ENCODE data around the gene FAM228A.

Gene FAM228A

GRCh38 chr2:24220554-24221291, 45.9 kb downstream of the FAM228A start:
- H3K36me3 ChIP-seq (ENCODE audit: low read depth), result no peaks in the 10 kb centered on the region
- TF ChIP-seq CTCF (IDR thresholded peaks at IDR 0.05; ENCODE audit: poor library complexity, severe bottlenecking), result no peak
- H3K9me3 ChIP-seq (ENCODE audit: severe bottlenecking), result no peaks in the 10 kb centered on the region
- DNase-seq (ENCODE audit: low spot score) (no peak), ATAC-seq (ENCODE audit: low read depth) (no peak)
- H3K27me3 ChIP-seq (ENCODE audit: insufficient read depth, poor library complexity, severe bottlenecking), result no peaks in the 10 kb centered on the region
- H3K4me1 ChIP-seq (ENCODE audit: insufficient read depth, poor library complexity, severe bottlenecking), result no peaks in the 10 kb centered on the region
- no peak overlapping the region for H3K27ac ChIP-seq (ENCODE audit: poor library complexity, severe bottlenecking)
- H3K4me3 ChIP-seq (ENCODE audit: severe bottlenecking), result no peak overlapping the region

- H3K4me1 ChIP-seq (ENCODE audit: insufficient read depth, poor library complexity, severe bottlenecking), result no peaks in the 10 kb centered on the region
- ATAC-seq (ENCODE audit: low read depth), result no peak
- no peaks in the 10 kb centered on the region for H3K27me3 ChIP-seq (ENCODE audit: insufficient read depth, poor library complexity, severe bottlenecking)
- no peak for TF ChIP-seq CTCF (IDR thresholded peaks at IDR 0.05; ENCODE audit: poor library complexity, severe bottlenecking)
- DNase-seq (ENCODE audit: low spot score), result no peak
- no peaks in the 10 kb centered on the region for H3K36me3 ChIP-seq (ENCODE audit: low read depth)
- H3K9me3 ChIP-seq (ENCODE audit: severe bottlenecking), result no peaks in the 10 kb centered on the region
- H3K27ac ChIP-seq (ENCODE audit: poor library complexity, severe bottlenecking), result no peak overlapping the region
- H3K4me3 ChIP-seq (ENCODE audit: severe bottlenecking), result no peak overlapping the region
These were observed 46.6 kb downstream of the FAM228A start for GRCh38 chr2:24221343-24222050.

- DNase-seq (ENCODE audit: low spot score), result no peak
- H3K27me3 ChIP-seq (ENCODE audit: insufficient read depth, poor library complexity, severe bottlenecking), result no peaks in the 10 kb centered on the region
- TF ChIP-seq CTCF (IDR thresholded peaks at IDR 0.05; ENCODE audit: poor library complexity, severe bottlenecking), result no peak
- no peak for ATAC-seq (ENCODE audit: low read depth)
- H3K4me3 ChIP-seq (ENCODE audit: severe bottlenecking), result no peak overlapping the region
- no peaks in the 10 kb centered on the region for H3K9me3 ChIP-seq (ENCODE audit: severe bottlenecking)
- no peak overlapping the region for H3K27ac ChIP-seq (ENCODE audit: poor library complexity, severe bottlenecking)
- no peaks in the 10 kb centered on the region for H3K4me1 ChIP-seq (ENCODE audit: insufficient read depth, poor library complexity, severe bottlenecking)
- H3K36me3 ChIP-seq (ENCODE audit: low read depth), result no peaks in the 10 kb centered on the region
These were observed 48.1 kb downstream of the FAM228A start for GRCh38 chr2:24222946-24223345.

- no peaks in the 10 kb centered on the region for H3K27me3 ChIP-seq (ENCODE audit: insufficient read depth, poor library complexity, severe bottlenecking)
These were observed 50.8 kb downstream of the FAM228A start for GRCh38 chr2:24225499-24226242.

More at GRCh38 chr2:24225499-24226242, 50.8 kb downstream of the FAM228A start:
- ATAC-seq (ENCODE audit: low read depth) (no peak), DNase-seq (ENCODE audit: low spot score) (no peak)
- no peaks in the 10 kb centered on the region for H3K9me3 ChIP-seq (ENCODE audit: severe bottlenecking)
- no peak overlapping the region for H3K4me3 ChIP-seq (ENCODE audit: severe bottlenecking)
- H3K27ac ChIP-seq (ENCODE audit: poor library complexity, severe bottlenecking), result no peak overlapping the region
- TF ChIP-seq CTCF (IDR thresholded peaks at IDR 0.05; ENCODE audit: poor library complexity, severe bottlenecking), result no peak
- H3K36me3 ChIP-seq (ENCODE audit: low read depth), result no peaks in the 10 kb centered on the region
- no peaks in the 10 kb centered on the region for H3K4me1 ChIP-seq (ENCODE audit: insufficient read depth, poor library complexity, severe bottlenecking)
